ENCODE measurements around the gene PIP5K1B.

PIP5K1B gene

GRCh38 chr9:68759981-68760673 is 55.1 kb downstream of the PIP5K1B start:
- no peak overlapping the region for H3K4me3 ChIP-seq (ENCODE audit: low read depth, low read length)
- in situ Hi-C loops (cut with HindIII; ENCODE audit: low sequenced_read_pairs) = no loop called here
- no peak for TF ChIP-seq CTCF (IDR thresholded peaks at IDR 0.05; ENCODE audit: low read depth, low read length)
- no peak for DNase-seq (ENCODE audit: low read depth, low spot score)

DNA sequence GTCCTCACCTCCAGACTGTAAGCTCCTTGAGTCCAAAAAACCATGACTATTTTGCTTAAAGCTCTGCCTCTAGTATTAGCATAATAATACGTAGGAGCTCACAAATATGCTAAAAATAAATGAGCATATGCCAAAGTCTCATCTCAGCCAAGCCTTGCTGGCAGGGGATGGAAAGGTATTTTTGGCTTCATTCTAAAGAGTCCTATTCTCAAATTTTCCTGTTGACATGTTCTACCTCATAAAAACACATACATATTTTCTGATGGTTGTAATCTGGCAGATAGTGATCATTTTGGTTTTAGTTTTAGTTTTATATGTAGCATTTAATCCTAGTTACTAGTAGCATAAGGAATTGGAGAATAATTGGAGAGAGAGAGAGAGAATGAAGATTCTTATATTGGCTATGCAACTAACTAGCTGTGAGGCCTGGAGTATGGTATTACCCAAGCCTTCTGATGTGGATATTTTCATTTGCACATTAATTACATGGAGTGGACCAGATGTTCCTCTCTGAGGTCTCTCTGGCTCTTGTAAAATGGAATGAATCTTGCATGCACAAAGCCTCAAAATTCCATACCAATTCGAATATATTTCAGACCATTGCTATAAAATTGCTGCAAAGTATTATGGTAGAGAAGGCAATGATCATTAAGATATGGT is 55.8 kb downstream of the PIP5K1B start:
- in situ Hi-C loops (cut with HindIII; ENCODE audit: low sequenced_read_pairs) = no loop called here
- no peak for DNase-seq (ENCODE audit: low read depth, low spot score)
- H3K4me3 ChIP-seq (ENCODE audit: low read depth, low read length) = no peak overlapping the region
- no peak for TF ChIP-seq CTCF (IDR thresholded peaks at IDR 0.05; ENCODE audit: low read depth, low read length)

DNA sequence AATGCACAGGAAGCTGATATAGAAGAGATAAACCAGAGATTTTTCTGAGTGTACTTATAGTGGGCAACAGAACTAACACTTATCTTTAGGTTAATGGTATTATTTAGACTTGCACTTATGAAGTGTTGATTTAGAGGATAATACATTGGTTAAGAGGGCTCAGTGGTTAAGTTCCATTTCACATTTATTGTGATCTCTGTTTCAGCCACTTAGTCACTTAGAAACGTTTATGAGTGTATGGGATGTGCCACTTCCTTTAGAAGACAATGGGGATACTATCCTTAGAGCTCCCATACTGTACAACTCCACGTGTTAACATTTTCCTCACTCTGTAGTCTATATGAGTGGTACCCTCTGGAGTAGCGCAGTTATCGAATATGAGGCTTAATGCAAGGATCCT is 57.5 kb downstream of the PIP5K1B start:
- in situ Hi-C loops (cut with HindIII; ENCODE audit: low sequenced_read_pairs) = no loop called here
- no peak for DNase-seq (ENCODE audit: low read depth, low spot score)
- no peak overlapping the region for H3K4me3 ChIP-seq (ENCODE audit: low read depth, low read length)
- no peak for TF ChIP-seq CTCF (IDR thresholded peaks at IDR 0.05; ENCODE audit: low read depth, low read length)

DNA sequence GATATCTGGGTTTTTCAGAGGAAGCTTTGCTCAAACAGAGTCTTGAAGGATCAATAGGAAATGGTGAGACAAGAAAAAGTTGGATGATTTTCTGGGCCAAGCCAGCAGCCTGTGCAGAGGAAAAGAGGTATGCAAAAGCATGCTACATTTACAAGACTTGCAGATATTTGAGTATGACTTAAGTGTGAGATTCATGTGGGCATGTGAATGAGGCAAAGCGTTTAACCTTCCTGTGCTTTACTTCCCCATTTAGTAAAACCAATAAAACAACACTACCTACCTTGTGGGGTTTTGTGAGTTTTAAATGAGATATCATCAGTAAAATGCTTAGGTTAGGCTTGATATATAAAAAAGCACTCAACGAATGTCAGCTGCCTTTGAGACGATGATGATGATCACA is 58.1 kb downstream of the PIP5K1B start:
- H3K4me3 ChIP-seq (ENCODE audit: low read depth, low read length) = no peak overlapping the region
- DNase-seq (ENCODE audit: low read depth, low spot score) = no peak
- TF ChIP-seq CTCF (IDR thresholded peaks at IDR 0.05; ENCODE audit: low read depth, low read length) = no peak
- in situ Hi-C loops (cut with HindIII; ENCODE audit: low sequenced_read_pairs) = no loop called here

DNA sequence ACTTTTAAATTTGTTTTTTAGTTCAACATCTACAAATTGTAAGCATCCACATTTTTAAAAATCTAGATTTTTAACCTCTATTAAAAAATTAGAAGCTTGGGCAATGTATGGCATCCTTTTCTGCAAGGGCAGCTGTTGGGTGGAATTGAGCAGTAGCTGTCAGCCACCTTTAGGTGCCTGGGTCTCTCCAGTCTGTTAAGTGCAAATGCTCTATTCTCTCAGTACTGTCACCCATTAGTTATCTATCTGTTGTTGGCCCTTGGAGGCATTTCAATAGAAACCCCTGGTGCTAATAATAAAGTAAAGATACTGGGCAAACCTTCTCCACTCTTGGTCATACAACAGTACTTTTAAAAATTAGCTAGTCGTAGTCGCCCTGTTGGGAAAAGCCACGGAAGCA is 63.6 kb downstream of the PIP5K1B start:
- DNase-seq (ENCODE audit: low read depth, low spot score) = no peak
- in situ Hi-C loops (cut with HindIII; ENCODE audit: low sequenced_read_pairs) = no loop called here

DNA sequence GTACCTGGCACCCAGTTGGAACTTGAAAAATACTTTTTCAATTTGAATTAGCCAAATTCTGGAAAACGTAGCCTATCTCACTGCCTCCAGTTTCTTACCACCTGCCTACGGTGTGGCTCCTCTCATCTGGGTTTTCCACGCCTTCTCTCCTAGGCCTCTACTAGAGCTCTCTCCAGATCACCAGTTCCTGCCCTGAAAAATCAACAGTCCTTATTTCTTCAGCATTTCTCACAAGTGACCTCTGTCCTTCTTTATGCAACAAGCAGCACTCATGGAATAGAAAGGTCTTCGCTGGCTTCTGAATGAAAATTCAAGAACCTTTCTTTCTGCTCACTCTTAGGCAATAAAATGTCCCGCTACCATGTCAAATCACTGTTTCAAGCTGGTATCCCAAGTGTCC is 64.8 kb downstream of the PIP5K1B start:
- no peak overlapping the region for H3K4me3 ChIP-seq (ENCODE audit: low read depth, low read length)
- TF ChIP-seq CTCF (IDR thresholded peaks at IDR 0.05; ENCODE audit: low read depth, low read length) = no peak
- no peak for DNase-seq (ENCODE audit: low read depth, low spot score)
- in situ Hi-C loops (cut with HindIII; ENCODE audit: low sequenced_read_pairs) = no loop called here

More for the DNA sequence above, 63.6 kb downstream of the PIP5K1B start:
- TF ChIP-seq CTCF (IDR thresholded peaks at IDR 0.05; ENCODE audit: low read depth, low read length) = no peak
- H3K4me3 ChIP-seq (ENCODE audit: low read depth, low read length) = no peak overlapping the region

Measured in astrocyte of the spinal cord (primary cell).